GM21717 (cell line): Measurements from ENCODE around the gene BZW1.

Experiments used
- ATAC-seq: cut with Tn5 transposase; IDR thresholded peaks from one replicate; pipeline ENCODE4 v1.9.1; 2021; ENCODE audit warnings: mild to moderate bottlenecking, moderate library complexity; ENCODE audit not compliant: unreplicated experiment

Gene BZW1

GRCh38 chr2:200828572-200829257, 17.0 kb downstream of the BZW1 start:
- ATAC-seq, result no peak

GRCh38 chr2:200829258-200829655, 17.5 kb downstream of the BZW1 start:
- no peak for ATAC-seq

- ATAC-seq, result no peak
Observed at GRCh38 chr2:200834701-200835100, 23.0 kb downstream of the BZW1 start.

- no peak for ATAC-seq
Observed at GRCh38 chr2:200839513-200839912, 27.8 kb downstream of the BZW1 start.

GRCh38 chr2:200843993-200844948, 32.6 kb downstream of the BZW1 start:
- ATAC-seq, result no peak

GRCh38 chr2:200845194-200845593, 33.5 kb downstream of the BZW1 start:
- no peak for ATAC-seq

GRCh38 chr2:200845669-200846325, 34.1 kb downstream of the BZW1 start:
- no peak for ATAC-seq

- no peak for ATAC-seq
Observed at GRCh38 chr2:200847269-200847668, 35.6 kb downstream of the BZW1 start.

- ATAC-seq, result no peak
Observed at GRCh38 chr2:200847939-200848338, 36.2 kb downstream of the BZW1 start.

- no peak for ATAC-seq
Observed at GRCh38 chr2:200850512-200851256, 39.0 kb downstream of the BZW1 start.

GRCh38 chr2:200851398-200852248, 39.9 kb downstream of the BZW1 start:
- no peak for ATAC-seq

- no peak for ATAC-seq
Observed at GRCh38 chr2:200852605-200853004, 40.9 kb downstream of the BZW1 start.

GRCh38 chr2:200856806-200857205, 45.1 kb downstream of the BZW1 start:
- no peak for ATAC-seq

- ATAC-seq, result no peak
Observed at GRCh38 chr2:200860092-200860795, 48.5 kb downstream of the BZW1 start.

GRCh38 chr2:200861617-200862155, 50.0 kb downstream of the BZW1 start:
- no peak for ATAC-seq

GRCh38 chr2:200862532-200863000, 50.9 kb downstream of the BZW1 start:
- ATAC-seq, result no peak

GRCh38 chr2:200863782-200864175, 52.1 kb downstream of the BZW1 start:
- ATAC-seq, result peak; percentile 7

GRCh38 chr2:200864176-200865034, 52.7 kb downstream of the BZW1 start, which contains the start of gene CLK1:
CLK1 (minus strand) TSS chr2:200864658; CDS start chr2:200861862, 2,796 bp downstream.
- ATAC-seq, result peak; percentile 74
